ENCODE results near the gene TMPRSS9. TPM values are rescaled to one million over a fixed set of nuclear protein-coding genes. Genes with fewer than 3 reads are reported as not detected.

The TMPRSS9 gene
- total and polyA plus RNA-seq, 10 donors, result 0.70 to 4.3 (median 2.7) TPM

DNA sequence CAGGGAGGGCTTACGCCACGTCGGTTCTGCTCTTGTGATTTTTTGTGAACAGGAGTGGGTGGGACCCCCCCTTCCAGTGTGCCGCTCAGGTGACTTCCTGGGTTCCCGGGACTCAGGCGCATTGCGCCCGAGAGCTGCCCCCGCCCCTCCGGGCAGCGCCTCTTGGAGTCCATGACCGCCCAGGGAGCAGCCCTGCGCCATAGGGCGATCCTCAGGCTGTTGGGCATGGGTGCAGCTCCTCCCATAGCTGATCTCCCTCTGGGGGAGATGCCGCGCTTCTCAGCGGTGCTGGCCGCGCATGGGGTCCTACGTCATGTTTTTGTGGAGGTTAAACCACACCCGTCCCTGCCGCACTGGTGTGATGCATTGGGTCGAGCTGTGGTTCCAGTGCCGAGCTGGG, 7.9 kb upstream of the TMPRSS9 start:
- no peak for DNase-seq
- intact Hi-C loops (cut with DNase I; ENCODE audit: low total_unique reads), result no loop called here
- H3K9me3 ChIP-seq, result no peaks in the 10 kb centered on the region
- TF ChIP-seq POLR2A (IDR thresholded peaks at IDR 0.05), result no peak
- TF ChIP-seq POLR2AphosphoS5 (IDR thresholded peaks at IDR 0.05), result no peak
- TF ChIP-seq CTCF (IDR thresholded peaks at IDR 0.05 in 8 of 11, conservative IDR thresholded peaks at IDR 0.05 in 3 of 11), result no peak
- H3K36me3 ChIP-seq, result peaks cover 0 to 63% (median 31%) of the 10 kb centered on the region in 6 donors
- 92 to 98% (median 94%) methylated on average over 10 to 24 of the region's 24 CpGs for WGBS, 5 donors
- H3K4me1 ChIP-seq, result no peaks in the 10 kb centered on the region
- H3K27me3 ChIP-seq (replicated peaks in 1 of 7), result no peaks in the 10 kb centered on the region
- no peak overlapping the region for H3K4me3 ChIP-seq
- no peak overlapping the region for H3K27ac ChIP-seq

DNA sequence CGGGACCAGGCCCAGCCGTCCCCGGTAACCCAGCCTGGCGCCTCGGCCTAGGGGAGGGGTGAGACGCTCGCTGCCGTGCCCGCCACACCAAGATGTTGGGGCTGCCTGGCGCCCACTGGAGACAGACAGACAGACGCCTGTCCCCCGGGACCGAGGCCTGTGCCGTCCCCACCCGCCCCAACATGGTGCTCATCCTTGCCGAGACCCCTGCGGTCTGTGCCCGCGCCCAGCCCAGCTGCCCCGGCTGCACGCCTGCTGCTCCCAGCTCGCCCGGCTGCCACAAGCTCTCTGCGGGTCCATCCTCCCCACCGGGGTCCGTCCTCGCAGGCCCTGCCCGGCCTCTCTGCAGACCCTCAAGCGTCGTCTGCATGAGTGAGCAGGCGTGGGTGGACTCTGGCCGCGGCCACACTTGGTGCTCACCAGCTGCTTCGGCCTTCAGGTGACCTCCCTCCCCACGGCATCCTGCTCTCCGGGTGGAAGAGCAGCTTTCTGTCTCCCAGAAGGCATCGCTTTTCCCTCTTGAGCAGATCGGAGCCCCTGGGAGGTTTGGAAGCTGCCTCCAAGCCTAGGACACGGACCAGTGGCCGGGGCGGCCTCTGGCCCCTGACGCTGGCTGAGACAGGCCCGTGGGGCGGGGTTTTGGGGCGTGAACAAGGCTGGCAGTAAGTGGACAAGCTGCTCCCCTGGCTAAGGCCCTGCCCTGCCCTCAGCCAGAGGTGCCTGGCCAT, 6.7 kb upstream of the TMPRSS9 start:
- no peak for DNase-seq
- no peak overlapping the region for H3K27ac ChIP-seq
- no peaks in the 10 kb centered on the region for H3K27me3 ChIP-seq (replicated peaks in 1 of 7)
- no peaks in the 10 kb centered on the region for H3K9me3 ChIP-seq
- TF ChIP-seq POLR2A (IDR thresholded peaks at IDR 0.05), result no peak
- TF ChIP-seq POLR2AphosphoS5 (IDR thresholded peaks at IDR 0.05), result peak in 1 of 3 donors; percentile 1
- H3K4me1 ChIP-seq, result no peaks in the 10 kb centered on the region
- H3K4me3 ChIP-seq, result no peak overlapping the region
- WGBS, 5 donors, result 91 to 100% (median 94%) methylated on average over 1 to 45 of the region's 45 CpGs
- peaks cover 0 to 62% (median 31%) of the 10 kb centered on the region in 6 donors for H3K36me3 ChIP-seq
- intact Hi-C loops (cut with DNase I; ENCODE audit: low total_unique reads), result no loop called here

GRCh38 chr19:2353887-2354592, 6.0 kb upstream of the TMPRSS9 start:
- Histone ChIP-seq H3K4me3 (no peak overlapping the region), H3K9me3 (no peaks in the 10 kb centered on the region), H3K27ac (no peak overlapping the region), H3K36me3 (peaks cover 0 to 55% (median 31%) of the 10 kb centered on the region in 6 donors), H3K27me3 (replicated peaks in 1 of 7) (no peaks in the 10 kb centered on the region), H3K4me1 (no peaks in the 10 kb centered on the region)
- no peak for TF ChIP-seq POLR2A (IDR thresholded peaks at IDR 0.05)
- no peak for TF ChIP-seq CTCF (IDR thresholded peaks at IDR 0.05 in 8 of 11, conservative IDR thresholded peaks at IDR 0.05 in 3 of 11)
- TF ChIP-seq POLR2AphosphoS5 (IDR thresholded peaks at IDR 0.05), result no peak
- 90 to 94% (median 93%) methylated on average over 18 to 34 of the region's 34 CpGs for WGBS, 5 donors
- intact Hi-C loops (cut with DNase I; ENCODE audit: low total_unique reads), result no loop called here
- no peak for DNase-seq

DNA sequence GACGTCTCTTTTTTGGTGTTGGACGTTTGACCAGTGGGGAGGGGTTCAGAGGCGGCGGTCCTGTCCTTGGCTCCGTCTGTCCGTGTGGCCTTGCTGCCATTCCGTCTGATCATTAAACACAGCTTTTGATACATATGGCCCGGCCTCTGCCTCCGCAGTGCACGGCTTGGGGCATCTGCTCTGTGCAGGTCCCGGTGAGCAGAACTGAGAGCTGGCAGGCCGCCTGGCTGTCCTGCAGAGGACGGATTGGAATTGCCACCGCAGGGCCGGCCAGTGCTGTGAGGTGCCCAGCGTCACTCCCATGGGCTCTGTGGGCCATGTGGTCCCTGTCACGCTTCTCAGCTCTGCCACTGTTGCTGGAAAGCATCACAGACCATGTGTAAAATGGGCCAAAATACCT, 5.4 kb upstream of the TMPRSS9 start:
- Histone ChIP-seq H3K4me3 (no peak overlapping the region), H3K27ac (no peak overlapping the region), H3K4me1 (no peaks in the 10 kb centered on the region), H3K27me3 (replicated peaks in 1 of 7) (peaks cover 0 to under 1% (median 0%) of the 10 kb centered on the region in 7 donors), H3K36me3 (peaks cover 0 to 55% (median 31%) of the 10 kb centered on the region in 6 donors), H3K9me3 (no peaks in the 10 kb centered on the region)
- no peak for DNase-seq
- intact Hi-C loops (cut with DNase I; ENCODE audit: low total_unique reads), result no loop called here
- WGBS, 5 donors, result 83 to 95% (median 90%) methylated on average over 16 to 17 of the region's 17 CpGs
- TF ChIP-seq POLR2A (IDR thresholded peaks at IDR 0.05) (no peak), POLR2AphosphoS5 (IDR thresholded peaks at IDR 0.05) (no peak), CTCF (IDR thresholded peaks at IDR 0.05 in 8 of 11, conservative IDR thresholded peaks at IDR 0.05 in 3 of 11) (no peak)
